ENCODE results near the gene PSMA7.

PSMA7 gene

DNA sequence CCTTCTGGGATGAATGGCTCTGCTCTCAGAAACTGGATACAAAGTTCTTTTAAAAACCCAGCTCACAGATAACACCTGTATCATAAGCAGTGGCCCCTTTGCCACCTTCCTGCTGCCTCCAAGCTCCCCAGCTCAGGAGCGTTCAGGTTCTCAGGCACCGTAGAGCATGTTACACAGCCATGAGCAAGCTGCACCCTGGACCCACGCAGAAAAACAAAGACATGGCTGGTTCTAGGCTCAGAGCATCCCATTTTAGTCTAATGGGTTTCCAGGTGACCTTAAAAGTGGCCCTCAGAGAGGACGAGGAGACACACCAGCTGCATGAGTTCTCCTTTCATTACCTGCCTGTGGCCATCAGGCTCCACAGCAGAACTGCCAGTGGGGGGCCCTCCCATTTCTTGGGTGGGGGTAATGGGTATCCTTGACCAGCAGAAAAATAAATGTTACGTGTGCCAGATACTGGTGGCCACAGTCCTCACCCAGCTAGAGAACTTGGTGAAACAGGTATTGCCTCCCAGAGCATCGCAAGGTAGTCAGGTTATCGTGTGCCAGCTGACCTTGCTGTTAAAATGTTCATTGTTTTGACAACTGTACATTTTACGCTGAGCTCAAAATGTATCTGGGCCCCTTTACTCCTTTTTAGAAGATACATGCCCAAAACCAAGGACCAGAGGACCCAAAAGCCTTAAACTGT is 7.5 kb downstream of the PSMA7 start:
- DNase-seq: no peak

GRCh38 chr20:62134735-62135231 is 8.4 kb downstream of the PSMA7 start:
- no peak for DNase-seq

GRCh38 chr20:62133864-62134263 is 9.3 kb downstream of the PSMA7 start:
- DNase-seq: no peak

GRCh38 chr20:62133051-62133845 is 9.9 kb downstream of the PSMA7 start:
- no peak for DNase-seq

- no peak for DNase-seq
These were observed 10.8 kb downstream of the PSMA7 start for GRCh38 chr20:62132421-62132820.

DNA sequence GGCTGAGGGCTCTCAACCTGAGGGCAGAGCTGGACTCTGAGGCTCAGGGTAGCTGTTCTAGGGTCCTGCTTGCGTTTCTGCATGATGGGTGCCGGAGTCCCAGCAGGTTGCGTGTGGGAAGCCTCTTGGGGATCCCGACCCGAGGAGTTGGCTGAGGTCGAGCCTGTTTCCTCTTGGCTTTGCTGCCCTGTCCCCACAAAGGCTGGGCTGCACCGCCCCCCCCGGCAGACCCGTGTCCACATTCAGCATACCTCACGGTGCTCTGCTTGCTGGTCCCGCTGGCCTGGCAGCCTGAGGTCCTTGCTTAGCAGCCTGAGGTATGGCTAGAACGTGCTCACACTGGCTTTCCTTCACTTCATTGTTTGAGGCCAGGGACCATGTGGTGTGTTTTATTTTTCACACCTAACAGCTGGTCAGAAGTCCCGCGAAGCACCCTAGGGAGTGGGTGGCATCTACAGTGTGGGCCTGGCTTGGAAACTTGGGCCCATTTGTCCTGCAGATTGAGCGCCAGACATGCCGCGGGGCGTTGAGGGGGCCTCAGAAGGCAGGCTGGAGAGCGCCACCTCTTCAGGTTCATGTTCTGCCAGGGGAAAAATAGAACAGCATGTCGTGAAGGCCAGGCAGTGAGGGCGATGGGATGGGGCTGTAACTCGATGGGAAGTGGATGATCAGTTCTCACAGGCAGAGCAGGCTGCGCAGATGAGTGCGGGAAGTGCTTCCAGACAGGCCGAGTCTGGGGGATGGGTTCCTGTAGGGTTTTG is 11.5 kb downstream of the PSMA7 start:
- DNase-seq: no peak

- no peak for DNase-seq
These were observed 13.3 kb downstream of the PSMA7 start for GRCh38 chr20:62129731-62130531.

- no peak for DNase-seq
These were observed 14.7 kb downstream of the PSMA7 start for GRCh38 chr20:62128502-62128901.

- no peak for DNase-seq
These were observed 15.4 kb downstream of the PSMA7 start for GRCh38 chr20:62127799-62128198.

DNA sequence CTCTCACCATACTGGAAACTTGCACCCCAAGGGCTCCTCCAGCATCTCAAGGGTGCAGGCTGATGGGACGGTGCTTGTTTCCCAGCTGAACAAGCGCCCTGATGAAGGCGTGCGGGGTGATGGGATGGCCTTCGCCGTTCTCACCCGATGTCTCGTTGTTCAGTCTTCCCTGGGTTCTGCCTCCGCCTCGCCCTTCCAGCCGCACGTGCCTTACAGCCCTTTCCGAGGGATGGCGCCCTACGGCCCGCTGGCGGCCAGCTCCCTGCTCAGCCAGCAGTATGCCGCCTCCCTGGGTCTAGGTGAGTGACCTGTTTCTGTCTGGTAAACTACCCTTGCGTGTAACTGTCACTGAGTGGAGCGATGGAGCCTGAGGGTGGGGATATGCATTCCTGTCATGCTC is 17.1 kb downstream of the PSMA7 start:
- DNase-seq: no peak

- DNase-seq: peak; percentile 36
These were observed 19.6 kb downstream of the PSMA7 start for GRCh38 chr20:62123450-62124118.

DNA sequence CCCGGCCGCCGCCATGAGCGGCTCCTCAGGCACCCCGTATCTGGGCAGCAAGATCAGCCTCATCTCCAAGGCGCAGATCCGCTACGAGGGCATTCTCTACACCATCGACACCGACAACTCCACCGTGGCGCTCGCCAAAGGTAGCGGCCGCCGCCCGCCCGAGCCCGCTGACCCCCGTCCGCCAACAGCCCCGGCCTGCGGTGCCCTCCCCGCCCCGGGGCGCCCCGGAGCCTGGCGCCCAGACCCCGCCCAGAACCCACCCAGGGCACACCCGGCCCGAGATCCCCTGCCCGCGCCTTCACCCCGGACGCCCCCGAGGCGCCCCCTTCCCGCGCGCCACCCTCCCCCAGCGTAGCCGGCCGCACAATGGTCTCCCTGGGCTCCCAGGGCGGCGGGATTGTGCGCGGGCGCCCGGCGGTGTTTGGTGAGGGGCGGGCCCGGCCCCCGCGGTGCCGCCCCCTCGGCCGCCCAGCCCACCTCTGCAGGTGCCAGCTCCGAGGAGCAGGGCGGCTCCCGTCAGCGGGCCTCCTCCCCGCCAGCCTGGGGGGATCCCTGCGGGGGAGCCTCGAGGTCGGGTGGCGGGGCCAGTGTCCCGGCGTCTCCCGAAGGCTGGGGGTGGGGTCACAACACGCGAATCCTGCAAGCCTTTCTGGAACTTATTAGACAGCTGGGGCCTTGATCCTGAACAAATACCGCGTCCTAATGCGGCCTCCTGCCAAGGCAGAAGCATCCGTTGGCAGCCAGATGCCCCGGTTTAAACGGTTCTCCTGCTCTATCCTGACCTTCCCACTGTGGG is 20.3 kb downstream of the PSMA7 start:
- DNase-seq: no peak

GRCh38 chr20:62121776-62122653 is 21.2 kb downstream of the PSMA7 start, which contains the start of gene LSM14B:
TSS of gene LSM14B (plus strand) at chr20:62122475. CDS start at chr20:62122667, 192 bp downstream.
- DNase-seq: peak; percentile 88

- peak; percentile 52 for DNase-seq
These were observed 22.0 kb downstream of the PSMA7 start for GRCh38 chr20:62120990-62121775.

DNA sequence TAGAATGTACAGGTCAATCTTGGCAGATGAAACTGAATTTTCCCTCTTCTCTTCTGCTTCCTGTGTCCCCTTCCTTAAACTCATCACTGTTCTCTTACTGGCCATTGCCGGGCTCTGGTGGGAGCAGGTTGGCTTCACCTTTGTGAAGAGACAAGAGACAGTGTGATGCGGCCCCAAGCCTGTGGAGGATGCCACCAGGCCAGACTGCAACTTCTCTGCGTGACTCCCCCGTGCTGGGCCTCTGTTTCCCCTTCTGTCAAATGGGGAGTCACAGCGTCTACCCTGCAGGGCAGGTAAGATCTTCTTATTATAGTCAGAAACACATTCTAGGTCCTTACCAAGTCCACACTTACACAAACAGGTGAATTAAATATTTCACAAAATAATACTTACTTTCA is 22.8 kb downstream of the PSMA7 start:
- no peak for DNase-seq

- no peak for DNase-seq
These were observed 23.4 kb downstream of the PSMA7 start for GRCh38 chr20:62119591-62120364.

DNA sequence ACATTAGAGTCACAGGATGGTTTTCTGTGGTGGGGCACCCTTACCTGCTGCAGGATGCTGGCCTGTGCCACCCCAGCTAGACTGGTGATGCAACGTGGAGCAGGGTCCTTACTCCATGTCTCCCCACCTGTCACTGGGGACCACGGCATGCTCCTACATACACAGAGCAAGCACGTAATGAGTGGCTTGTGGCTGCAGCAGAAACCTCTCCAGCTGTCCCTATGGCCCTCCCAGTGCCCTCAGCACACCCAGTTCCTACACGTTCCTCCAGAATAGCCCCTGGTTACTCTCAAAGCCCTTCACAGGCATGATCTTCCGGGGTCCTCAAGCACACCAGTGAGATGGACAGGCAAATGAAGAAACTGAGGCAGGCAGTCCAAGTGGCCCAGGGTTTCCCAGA is 24.1 kb downstream of the PSMA7 start:
- DNase-seq: no peak

Measured in kidney glomerular epithelial cell (primary cell).